GM18519 (cell line): ENCODE results near the gene LYSMD4.
A peak's percentile ranks its signal among the peaks of the same experiment; 100 is the strongest.

Experiments
- ATAC-seq: cut with Tn5 transposase; IDR thresholded peaks from one replicate; pipeline ENCODE4 v1.9.1; 2021; ENCODE audit warnings: mild to moderate bottlenecking, moderate library complexity; ENCODE audit not compliant: unreplicated experiment, low FRiP score

The LYSMD4 gene

DNA sequence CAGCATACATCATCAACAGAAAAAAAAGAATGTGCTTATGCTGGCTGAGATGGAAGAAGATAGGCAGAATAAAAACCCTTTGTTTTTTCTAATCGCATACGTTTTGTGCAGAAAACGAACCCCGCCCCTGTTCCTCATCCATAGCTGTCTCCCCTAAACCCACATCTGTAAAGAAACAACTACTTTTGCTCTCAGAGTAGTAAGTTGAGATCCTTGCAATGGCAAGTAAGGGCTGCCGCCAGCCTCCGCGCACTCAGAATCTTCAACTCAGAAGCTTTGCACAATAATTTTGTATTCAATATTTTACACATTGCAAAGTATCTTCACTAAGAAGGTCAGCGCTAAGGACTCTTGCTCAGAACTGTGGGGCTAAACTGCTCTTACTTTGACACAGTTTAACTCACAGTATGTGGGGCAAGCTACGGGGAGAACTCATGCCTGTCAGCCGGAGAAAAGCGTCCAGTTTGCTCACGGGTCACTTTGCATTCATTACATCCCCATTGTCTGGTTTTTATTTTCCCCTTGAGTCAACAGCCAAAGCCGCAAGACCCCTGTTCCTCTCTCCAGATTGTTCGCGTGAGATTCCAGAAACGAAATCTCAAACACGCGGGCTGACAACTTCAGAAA is 1.0 kb downstream of the LYSMD4 start:
- ATAC-seq, result no peak

DNA sequence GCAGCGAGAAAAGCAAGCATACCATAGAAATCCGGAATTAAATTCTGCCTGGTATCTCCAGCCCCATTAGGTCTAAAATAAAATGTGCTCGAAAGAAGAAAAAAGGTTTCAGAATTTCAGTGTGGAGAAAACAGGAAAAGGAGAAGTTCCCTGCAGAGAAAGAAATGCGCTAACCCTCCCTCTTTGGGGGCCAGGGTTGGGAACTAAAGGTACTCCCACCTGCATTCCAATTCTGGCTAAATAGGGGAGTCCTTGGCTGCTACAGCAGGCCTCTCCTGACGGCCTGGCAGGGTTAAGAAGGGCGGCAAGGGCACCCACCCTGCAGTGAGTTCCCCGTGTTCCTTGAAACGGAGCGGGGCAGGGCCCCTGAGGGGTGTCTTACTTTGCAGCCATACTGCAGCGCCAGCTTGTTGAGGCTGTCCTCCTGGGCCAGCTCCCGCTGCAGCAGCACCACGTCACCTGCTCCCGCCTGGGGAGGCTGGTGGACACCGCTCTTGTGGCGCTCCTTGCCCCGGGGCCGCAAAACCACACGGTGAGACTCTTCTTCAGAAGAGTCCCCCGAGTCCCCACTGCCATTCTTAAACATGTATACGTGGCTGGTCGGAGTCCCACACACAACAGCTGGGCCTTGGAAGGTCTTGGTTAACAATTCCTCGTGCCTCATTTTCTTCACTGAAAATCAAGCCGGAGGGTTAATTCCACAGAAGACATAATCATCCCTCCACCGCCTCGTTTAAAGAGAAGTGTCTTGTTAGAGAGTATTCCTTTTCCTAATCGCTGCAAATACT is 1.7 kb downstream of the LYSMD4 start:
- ATAC-seq, result no peak

DNA sequence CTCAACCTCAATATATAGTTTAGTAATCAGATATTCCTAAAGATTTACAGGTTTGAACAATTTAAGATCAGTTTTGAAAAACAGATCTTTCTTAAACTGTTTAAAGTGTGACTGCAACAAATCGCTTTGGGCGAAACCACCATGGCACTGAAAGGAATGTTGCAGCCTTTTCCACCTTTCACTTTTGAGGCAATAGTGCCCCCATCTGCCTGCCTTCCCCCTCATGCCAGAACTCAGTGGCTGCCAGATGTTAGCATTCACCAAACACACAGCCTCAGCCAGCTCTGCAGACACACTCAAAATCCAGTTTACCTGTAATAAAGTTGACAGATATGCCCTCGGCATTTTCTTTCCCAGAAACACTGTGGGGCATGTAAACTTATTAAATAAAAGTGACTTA is 3.3 kb downstream of the LYSMD4 start:
- no peak for ATAC-seq

DNA sequence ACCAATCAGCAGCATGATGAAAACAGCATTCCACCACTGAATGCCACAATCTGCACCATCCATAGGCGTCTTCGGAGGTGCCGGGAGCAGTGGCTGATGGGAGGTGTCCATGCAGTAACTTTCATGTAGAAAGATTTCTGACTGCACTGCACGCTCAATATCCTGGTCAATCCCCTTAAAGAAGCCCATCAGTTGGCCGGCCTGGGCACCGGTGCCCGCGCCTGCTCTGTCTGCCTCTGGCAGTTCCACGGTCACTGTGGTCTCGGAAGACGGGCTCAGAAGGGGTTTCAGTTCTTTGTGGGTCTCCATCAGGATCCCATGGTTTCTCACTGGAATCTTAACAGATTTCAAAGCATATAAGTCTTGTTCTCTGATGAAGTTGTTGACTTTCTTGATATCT is 3.9 kb downstream of the LYSMD4 start:
- ATAC-seq, result no peak

DNA sequence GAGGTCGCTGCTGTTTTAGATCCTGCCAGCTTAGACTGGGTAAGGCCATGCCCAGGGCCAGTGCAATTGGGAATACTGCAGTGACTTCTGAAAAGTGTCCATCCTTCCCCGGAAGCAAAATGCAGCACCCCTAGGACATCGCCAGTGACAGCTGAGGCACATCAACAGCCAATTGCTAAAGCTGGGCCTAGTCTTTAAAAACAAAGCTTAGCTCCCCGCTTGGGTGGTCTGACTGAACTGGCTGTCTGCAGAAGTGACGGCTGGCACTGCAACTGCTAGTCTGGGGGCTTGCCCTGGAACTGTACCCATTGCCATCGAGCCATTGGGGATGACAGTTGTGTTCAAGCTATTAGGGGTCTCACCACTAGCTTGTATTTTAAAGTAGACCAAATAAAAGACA is 4.3 kb downstream of the LYSMD4 start:
- no peak for ATAC-seq

DNA sequence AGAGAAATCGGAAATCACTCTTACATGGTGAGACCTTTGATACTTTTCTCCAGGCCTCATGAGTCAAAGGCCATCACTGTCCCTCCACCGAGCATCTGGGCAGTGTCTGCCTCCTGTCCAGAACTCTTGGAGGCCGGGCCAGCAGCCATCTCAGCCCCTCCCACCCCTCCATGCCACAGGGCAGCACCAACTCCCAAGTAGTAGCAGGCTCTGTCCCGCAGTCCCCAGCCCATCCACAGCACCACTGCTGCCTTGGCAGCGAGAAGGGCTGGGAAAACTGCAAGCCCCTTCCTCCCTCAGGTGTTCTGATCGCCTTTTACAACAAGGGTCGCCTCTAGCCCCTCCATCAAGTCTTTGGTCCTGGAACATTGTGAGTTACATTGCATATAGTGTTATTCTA is 5.5 kb downstream of the LYSMD4 start:
- no peak for ATAC-seq

DNA sequence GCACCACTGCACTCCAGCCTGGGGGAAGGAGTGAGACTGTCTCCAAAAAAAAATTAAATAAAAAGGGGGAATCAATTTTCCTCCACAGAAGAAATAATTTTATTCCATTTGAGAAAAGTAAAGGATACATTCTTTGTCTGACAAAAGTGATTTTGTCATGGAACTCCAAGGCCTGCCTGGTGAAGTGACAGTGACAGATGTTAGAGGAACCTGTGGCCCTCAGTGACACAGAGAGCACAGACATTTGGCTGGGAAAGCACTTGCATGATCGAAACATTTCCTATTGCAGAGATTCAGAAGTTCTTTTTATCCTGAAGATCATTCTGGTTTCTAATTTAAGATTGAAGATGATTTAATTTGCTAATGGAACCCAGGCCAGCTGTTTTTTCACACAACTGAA is 5.9 kb downstream of the LYSMD4 start:
- ATAC-seq, result no peak

DNA sequence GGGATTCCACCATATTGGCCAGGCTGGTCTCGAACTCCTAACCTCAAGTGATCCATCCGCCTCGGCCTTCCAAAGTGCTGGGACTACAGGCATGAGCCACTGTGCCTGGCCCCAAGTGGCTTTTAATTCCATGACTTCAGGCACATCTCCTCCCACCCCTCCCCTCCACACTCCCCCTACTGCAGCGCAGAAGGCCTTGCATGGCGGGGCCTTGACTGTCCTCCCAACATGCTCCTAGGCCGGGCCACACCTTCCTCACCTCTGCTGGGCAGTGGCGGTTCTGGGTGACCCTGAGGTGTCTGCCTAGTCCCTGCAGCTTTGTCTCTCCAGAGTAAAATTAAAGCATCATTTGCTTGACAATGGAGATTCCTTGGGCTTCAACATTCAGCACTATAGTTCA is 6.9 kb downstream of the LYSMD4 start:
- ATAC-seq, result no peak

DNA sequence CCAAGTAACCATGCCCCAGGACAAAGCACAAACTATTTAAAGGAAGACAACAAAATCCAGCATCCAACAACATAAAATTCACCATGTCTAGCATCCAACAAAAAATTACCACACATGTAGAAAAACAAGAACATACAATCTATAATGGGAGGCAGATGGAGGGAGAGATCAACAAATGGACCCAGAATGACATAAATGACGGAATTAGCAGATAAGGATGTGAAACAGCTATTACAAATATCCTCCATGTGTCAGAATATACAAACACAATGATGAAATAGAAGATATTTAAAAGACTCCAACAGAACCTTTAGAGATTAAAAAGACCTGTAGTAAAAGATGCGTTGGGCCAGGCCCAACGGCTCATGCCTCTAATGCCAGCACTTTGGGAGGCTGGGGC is 10.8 kb downstream of the LYSMD4 start:
- no peak for ATAC-seq

DNA sequence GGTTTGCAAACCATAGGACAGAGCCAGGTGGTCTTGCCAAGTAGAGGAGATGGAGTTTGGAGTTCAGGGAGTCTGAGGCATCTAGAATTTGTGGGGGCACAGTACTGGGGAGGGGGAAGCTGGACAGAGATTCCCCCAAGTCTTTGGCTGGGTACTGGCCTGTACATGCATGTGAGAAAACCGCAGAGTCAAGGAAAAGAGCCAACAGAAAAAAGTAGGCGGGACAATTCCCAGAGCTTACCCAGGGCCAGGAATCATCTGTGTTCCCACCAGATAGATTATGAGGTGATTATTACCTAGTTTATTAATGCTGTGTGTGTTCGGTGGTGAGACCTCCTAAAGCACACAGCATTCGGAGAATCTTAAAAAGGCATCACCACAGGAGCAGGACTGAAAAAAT is 11.3 kb downstream of the LYSMD4 start:
- ATAC-seq, result no peak

DNA sequence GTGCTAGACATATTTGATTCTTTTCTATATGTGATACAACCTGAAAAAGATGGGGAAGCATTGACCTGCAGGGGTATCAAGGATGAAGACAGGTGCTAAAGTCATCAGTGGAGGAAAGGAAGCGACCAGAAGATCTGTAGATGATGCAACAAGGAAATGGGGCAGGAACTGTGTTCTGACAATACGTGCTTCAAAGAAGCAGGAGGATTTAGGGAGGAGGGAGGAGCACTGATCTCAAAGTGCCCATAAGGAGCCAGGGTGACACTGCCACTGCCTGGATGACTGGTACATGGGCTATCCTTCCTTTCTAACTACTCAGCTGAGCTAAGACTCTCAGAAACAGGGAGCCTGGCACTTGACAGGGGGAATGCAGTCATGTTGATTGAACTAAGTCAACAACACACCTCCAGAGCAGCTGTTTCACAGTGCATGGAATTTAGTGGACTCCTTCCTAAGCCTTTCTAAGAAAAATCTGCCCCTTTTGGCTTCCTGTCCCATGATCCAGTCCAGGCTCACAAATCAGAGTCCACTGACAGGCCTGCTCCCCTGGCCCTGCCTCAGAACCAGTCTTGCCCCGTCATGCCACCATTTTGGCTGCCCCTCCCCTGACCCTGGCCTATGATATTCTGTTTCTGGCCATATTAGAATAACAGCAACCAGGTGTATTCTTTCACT is 12.0 kb downstream of the LYSMD4 start:
- no peak for ATAC-seq

DNA sequence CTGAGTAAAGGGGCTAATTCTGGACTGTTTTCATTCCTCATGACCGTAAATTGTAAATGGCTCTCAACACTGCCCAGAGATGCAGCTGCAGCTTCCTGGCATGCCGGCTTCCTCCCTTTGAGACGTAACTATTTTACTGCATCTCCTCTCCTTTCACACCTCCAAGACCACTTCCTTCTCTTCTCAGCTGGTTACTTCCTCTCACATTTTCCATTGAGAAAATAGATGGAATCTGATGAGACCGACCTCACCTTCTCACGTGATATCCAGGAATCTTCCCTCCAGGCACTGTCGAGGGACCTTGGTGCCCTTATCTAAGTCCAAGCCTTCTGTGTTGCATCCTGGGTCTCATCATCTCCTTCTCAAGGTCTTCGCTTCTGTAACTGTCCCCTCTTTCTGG is 12.7 kb downstream of the LYSMD4 start:
- ATAC-seq, result no peak

DNA sequence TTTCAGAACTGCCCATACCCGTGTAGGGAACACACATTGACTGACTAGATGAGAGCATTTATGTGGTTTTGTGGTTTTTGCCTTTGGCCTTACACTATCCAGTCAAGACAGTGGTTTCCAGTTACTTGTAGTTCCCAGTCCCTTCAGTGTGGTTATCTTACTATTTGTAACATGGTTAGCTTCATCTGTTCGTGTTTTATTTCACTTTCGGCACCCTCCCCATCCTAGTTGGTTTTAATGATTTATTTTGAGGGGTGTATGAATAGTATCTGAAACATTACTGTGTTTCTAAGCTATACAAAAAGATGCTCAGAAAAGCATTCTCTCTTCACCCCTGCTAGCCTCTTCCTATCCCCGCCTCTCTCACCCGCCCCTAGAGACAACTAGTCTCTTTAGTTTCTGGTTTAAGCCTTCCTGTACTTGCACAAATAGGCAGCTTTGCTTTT is 14.1 kb downstream of the LYSMD4 start:
- peak; percentile 80 for ATAC-seq

DNA sequence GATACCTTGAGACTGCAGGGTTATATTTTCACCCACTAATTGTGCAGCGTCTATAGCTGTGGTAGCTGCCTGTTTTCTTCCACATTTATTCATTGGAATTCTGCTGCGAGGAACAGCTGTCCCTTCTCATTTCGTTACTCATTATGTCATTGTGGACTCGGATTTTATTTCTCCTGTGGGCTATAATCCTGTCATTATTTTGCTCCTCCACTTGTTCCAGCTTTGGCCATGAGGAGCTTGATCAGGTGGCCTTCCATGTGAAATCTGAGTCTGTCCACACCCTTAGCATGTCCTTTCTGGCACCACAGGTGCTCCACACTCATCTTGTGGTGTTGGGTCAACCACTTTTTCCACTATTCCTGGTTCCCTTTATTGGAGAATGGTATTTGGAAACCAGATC is 14.8 kb downstream of the LYSMD4 start:
- ATAC-seq, result no peak

DNA sequence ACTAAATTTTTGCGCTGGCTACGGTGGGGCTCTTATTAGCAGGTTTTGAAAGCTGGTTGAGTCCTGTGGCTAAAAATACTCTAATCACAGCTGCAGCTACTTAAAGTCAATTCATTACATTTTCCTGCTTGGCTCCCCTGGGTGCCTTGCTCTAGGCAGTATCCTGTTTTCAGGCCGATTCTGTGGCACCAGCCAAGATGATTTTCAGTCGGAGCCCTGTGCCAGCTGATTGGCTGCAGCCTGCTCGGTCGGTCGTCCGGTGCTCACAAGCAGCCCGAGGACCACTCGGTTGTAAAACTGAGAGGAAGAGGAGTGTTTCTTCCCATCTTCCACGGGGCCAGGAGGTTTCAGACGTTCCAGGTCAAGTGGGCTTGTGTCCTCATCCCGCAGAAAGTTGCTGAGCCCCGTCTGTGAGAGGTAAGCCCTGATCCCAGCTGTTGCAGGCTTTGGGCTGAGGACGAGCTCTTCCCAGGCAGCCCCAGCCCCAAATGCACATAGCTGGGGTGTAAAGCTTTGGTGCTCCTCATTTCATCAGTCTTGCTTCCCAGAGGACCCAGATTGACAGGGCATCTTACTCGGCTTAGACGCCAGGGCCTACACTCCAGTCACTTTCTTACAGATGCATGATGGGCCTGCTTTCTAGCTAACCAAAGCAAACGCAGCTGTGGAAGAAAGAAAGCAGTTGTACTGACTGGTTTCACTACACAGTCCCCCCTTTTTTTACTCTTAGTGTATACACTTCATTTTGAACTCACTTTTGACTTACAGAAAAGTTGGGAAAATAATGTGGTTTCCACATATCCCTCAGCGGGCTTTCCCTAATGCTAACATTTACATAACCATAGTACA is 15.9 kb downstream of the LYSMD4 start:
- ATAC-seq, result no peak

DNA sequence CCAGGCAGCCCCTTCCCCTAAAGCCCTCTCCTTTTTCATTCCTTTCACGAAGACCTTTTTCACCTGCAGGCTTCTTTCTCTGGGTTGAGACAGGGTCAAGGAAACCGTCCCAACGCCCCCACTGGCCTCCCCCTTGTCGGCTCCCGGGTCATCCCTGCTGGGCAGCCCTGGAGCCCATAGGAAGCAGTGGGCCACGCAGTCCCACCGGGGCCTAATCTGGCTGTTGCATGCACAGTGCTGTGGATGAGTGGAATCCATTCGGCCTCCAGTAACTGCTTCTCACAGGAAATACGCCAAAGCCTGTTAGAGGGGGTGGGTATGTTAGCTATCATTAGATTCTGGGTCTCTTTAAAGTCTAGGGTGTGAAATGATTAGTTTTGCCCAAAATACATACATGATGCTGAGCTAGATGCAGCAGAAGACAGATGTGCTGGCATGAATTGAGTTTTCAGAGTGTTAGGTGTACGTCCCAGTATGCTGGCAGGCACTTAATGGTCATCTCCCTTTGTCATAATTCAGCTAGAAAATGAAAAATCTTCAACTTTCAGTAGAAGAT is 16.6 kb downstream of the LYSMD4 start:
- no peak for ATAC-seq

DNA sequence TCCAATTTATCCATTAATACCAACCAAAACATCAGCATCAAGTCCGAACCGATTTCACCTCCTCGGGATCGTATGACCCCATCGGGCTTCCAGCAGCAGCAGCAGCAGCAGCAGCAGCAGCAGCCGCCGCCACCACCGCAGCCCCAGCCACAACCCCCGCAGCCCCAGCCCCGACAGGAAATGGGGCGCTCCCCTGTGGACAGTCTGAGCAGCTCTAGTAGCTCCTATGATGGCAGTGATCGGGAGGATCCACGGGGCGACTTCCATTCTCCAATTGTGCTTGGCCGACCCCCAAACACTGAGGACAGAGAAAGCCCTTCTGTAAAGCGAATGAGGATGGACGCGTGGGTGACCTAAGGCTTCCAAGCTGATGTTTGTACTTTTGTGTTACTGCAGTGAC is 20.8 kb downstream of the LYSMD4 start:
- ATAC-seq, result no peak

DNA sequence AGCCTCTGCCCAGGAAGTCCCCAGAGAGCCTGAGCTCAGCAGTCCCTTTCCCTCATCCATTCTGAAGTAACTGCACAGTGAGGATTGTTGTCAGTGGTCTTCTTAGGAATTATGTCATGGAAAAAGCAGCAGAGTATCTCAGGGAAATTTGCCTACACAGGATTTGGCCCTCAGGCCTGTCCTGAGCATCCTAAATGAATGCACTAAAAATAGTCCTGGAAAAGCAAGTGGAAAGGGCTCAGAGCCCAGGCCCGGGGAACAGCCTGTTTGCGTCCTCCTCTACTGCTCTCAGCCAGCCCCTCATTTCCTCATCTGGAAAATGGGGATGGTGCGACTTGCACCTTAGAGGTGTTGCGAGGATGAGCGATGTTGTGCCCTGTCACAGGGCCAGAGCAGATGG is 21.6 kb downstream of the LYSMD4 start:
- no peak for ATAC-seq

DNA sequence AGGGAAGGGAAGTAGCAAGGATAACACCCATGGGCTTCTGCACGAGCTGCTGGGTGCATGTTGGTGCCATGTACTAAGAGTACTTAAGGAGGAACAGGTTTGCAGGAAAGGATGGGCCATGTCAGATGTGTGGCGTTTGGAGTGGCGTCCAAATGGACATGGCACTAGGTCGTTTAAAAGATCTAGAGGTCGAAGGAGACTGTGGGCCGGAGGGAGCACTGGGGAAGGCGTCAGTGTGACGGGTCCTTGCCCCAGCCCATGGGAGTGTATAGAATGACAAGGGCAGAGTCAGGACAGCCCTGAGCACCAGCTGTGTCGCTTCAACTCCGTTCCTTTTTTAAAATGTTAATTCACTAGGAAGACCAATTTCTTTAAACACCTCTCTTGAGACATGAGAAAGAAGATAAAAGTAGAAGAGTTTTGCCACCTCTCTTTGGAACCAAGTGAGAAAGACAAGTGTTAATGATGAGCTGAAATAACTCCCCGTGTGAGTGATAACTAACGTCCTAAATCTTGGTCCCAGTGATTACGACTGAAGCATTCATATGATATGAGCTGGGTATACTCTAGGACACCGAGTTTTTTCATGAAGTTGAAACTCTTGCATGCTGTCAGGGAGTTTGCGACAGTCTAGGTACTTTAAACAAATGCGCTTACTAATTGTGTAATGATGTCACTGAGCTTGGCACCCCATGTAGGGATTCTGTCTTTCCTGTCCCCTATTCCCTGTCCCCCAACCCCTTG is 23.8 kb downstream of the LYSMD4 start:
- no peak for ATAC-seq

DNA sequence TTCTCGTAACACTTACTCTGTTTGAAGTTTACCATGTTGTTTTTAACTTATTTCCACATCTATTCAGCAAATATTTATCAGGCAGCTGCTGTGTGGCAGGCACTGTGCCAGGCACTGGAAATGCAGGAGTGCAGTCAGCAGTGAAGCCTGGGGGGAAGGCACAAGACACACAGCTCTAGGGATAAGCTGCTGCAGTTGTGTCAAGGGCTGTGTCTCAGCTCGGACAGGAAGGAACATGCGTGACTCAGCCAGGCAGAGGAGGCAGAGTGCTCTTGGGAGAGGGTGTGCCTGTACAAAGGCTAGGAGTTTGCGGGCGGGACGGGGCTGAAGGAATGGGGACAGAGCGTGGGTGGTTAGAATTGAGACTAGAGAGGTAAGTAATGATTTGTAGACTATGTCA is 24.7 kb downstream of the LYSMD4 start:
- no peak for ATAC-seq
